M059J (cell line): ENCODE results near the gene SIX2. TPM values are rescaled to one million over a fixed set of nuclear protein-coding genes. Genes with fewer than 3 reads are reported as not detected.

ENCODE experiments used
- DNase-seq: peaks from one replicate; pipeline ENCODE4 v3.0.0-alpha.2; 2012; ENCODE audit warnings: low read depth
- total RNA-seq: library from RNA; depleted of rRNA; stranded (reverse); fragments of >200 nt; shearing (Covaris generic); gene quantifications from 2 replicates; pipeline ENCODE4 v1.2.3, GENCODE V29; 2014

The SIX2 gene
- total RNA-seq, 1 experiment from 2014 or later = 0.37 TPM

DNA sequence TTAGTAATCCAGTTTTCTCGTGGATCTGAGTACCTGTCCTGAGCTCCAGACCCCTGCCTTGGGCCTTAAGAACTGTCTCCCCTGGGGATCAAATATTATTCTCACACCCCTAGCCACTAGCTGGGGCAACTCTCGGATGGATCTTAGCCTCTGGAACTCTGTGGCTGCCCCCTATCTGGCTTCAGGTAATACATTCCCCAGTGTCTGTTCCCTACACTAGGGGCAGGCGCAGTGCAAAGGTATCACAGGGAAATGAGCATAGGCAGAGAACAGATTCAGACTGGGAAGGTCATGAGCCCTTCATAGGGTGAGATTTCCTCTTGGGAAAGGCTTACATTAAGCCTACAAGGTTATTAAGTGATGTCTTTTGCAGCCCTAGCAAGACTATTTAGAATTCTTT is 11.2 kb upstream of the SIX2 start:
- DNase-seq = no peak

DNA sequence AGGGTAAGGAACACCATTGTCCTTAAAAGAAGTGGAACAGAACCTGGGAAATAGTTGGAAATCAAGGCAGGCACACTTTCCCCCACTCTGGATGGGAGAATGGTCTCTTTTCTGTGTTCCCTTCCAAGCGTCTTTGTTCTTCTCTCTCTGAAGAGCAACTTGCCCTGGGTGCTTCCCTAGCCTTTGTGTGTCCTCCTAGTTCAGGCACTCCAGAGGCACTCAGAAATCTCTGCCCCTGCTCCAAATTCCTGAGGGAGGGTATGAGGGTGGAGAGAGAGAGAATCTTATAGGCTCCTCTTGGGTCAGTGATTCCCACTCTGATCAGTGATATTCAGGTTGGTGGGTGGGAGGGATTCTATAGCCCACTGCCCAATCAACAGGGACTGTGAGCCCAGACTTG is 8.8 kb upstream of the SIX2 start:
- no peak for DNase-seq

DNA sequence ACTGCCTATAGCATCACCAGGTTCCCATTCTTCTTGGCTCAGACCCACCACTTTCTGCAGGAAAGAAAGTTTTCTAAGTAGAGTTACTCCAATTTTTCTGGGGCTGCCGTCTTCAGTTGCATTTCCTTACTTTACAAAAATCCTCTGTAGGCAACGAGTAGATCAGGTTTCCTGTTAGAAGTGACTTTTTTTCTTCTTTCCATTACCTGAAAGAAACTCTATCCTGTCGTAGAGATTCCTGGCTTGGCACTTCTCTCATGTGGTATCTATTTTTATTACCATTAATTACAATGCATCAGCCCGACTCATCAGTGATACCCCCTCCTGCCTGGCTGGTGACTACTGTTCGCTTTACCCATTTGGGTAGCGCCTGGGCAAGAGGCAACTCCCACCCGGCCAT is 5.6 kb upstream of the SIX2 start:
- no peak for DNase-seq

DNA sequence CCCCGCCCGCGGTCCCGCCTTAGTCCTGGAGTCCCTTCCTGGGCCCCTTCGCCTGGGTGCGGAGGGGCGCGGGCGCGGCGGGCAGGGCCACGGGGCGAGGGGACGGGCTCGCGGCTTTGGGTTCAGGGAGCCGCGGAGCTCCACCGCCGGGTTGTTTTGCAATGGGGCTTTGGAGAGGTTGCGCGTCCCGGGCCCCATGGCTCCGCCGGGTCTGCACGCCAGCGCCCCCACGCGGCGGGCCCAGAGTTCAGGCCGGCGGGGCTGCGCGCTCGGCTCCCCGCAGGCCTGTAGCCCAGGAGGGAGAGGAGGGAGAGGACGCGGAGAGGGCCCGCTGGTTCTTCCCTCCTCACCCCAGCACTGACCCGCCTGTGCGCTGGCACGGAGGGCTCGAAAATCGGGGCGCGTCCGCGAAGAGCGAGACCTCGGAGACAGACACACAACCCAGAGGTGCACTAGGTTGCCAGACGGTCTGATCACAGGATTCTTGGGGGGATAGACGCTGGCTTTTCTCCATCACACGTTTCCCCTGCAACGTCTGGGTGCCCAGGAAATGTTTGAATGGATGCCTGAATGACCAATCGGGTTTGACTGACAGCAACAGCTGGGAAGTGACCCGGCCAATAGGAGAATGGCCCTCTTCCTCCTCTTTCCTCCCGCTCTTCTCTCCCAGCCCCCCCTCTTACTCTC is 4.9 kb upstream of the SIX2 start:
- DNase-seq = peak; percentile 60

DNA sequence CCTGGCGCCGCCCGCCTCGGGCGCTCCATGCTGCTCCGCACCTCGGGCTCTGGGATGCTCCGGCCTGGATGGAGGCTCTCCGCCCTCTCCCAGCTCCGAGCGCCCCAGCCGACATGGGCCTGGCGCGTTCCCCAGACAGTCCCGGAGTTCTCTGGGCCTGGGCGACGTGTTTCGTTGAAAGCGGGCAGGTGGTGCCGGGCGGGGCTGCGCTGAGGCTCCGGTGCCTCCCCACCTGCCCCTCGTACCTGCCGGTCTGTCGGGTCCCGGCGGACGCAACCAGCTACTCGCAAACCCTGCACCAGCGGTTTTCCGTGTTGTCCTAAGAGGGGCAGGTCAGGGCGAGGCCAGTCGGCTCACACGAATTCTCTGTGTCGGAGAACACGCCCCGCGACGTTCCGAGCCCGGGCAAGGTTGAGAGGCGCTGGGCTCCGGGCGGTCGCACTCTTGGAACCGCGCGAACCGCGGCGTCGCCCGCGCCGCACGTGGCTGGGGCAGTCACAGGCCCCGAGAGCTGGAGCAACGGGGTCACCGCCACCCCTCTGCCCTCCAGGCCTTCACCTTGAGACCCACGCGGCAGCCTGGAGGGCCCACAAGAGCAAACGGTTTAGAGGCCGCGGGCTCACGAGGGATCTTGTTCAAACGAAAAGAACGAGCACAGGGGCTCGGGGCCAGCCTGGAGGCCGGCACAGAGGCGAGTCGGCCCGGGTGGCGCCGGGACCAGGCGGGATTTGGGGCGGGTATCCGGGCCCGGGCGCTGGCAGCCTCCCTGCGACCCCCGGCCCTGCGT is 4.2 kb upstream of the SIX2 start:
- no peak for DNase-seq

DNA sequence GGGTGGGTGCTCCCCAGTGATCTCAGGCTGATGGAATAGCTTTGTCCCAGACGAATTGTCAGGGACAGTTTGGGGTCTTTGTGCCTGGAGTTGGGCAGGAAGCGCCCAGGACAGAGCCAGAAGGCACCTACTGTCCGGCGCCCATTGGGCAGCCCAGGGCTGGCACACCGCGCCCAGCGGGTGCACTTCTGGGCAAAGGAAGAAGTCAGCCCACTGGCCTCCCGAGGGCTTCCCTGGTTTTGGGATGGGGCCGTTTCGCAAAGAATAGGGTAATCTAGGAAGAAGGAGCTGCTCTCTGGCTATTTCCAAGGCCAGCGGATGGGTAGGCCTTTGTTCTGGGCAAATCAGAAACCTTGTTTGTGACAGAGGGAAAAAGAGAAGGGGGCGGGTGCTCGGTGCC is 3.5 kb upstream of the SIX2 start:
- no peak for DNase-seq

DNA sequence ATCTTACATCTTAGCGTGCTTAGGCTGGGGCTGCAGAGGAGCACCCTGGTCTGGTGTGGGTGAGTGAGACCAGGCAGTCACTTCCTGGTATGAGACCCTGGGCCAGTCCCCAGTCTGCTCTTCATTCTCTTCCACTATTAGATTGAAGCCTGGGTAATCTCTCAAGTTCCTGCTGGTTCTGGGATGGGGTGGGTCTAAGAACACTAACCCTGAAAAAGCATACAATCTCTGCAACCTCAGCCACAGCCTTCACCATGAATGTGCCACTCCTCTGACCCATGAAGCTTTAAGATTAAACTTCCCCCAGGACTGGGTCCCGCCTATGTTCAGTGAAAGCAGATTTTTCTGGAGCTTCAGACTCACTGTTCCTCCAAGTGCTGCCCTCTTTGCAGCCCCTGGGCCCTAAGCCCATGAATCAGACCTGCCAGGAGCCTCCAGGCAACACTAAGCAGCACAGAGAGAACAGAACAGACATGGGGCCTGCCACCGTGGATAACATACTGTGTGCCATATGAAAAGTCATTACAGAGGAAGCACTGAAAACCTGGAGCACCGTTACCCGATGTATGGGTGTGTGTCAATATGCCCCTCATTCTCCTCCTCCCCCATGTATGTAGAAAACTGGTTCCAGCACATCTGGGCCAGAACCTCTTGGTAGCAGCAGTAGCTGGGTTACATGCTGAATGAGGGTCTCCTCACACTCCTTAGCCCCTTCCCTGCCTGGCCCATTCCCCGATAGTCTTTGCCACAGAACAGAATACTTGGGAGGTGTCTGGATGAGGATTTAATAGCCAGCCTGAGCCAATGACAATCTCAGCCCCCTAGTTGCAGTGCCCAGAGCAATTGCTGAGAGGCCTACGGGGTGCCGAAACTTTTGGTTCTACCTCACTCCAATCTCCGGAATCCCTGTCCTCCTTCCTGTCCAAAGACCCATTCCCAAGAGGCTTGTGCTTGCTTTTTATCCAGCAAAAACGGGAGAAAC is 2.7 kb upstream of the SIX2 start:
- DNase-seq = no peak

DNA sequence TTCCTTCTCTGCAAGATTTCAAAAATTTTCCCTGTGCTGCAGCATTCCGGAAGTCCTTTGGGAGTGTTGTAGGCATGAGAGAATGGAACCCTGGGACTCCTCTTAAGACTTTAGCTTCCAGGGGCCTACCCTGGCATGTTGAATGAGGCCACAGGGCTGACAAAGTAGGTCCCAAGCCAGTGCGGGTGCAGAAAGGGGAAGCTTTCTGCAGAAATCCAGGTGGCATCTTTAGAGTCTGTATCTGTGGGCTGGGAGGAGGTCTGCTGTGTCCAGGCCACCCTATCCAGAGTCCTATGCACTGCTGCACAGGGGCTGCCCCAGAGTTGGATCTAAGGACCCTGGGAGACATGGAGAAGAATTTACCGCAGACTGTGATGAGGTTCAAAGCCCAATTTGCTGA is 1.9 kb upstream of the SIX2 start:
- DNase-seq = no peak

DNA sequence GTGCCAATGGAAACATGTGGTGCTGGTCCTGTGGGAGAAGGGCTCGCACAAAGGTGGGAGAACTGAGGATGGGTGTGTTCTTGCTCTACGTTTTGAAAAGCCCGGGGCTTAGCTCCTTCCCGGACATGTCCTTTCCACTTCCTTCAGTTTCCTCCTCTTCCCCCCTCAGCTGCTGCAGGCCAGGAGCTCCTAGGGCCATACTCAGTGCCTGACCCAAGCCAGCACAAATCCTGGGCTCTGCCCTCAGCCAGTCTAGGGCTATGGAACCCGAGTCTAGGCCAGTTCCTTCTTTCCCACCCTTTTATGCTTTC is 1.4 kb upstream of the SIX2 start:
- no peak for DNase-seq

DNA sequence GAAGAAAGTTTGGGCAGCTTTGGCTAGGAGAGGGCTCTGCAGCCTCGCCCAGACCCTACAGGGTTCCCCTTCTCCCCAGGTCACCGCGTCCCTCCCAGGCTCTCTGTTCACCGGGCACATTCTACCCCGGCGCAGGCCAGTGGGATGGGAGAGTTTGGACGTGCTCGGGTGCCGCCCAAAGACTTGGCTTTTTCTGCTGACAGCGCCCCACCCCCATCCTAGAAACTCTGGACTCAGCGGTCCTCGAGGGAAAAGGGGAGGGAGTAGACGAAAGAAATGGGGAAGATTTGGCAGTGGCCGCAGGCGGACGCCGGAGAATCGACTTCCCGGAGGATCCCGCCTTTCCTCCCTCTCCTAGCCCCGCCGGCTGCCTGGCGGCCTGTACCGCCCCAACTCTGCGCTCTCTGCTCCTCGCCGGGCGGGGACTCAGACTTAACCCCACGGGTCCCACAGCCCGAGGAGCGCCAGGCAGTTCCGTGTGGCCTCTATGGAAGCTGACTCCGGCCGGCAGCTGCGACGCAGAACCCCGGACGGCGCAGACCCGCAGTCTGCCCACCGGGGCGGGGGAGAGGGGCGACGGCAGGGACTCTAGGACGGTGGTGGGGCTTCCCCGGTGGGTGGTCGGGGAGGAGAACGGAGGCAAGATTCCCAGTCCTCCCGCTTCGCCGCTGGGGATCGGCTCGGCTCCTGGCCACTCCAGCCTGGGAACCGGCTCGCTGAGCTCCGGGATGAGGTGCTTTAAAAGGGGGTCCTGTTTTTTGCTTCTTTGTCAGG is 863 bp upstream of the SIX2 start:
- peak; percentile 74 for DNase-seq

DNA sequence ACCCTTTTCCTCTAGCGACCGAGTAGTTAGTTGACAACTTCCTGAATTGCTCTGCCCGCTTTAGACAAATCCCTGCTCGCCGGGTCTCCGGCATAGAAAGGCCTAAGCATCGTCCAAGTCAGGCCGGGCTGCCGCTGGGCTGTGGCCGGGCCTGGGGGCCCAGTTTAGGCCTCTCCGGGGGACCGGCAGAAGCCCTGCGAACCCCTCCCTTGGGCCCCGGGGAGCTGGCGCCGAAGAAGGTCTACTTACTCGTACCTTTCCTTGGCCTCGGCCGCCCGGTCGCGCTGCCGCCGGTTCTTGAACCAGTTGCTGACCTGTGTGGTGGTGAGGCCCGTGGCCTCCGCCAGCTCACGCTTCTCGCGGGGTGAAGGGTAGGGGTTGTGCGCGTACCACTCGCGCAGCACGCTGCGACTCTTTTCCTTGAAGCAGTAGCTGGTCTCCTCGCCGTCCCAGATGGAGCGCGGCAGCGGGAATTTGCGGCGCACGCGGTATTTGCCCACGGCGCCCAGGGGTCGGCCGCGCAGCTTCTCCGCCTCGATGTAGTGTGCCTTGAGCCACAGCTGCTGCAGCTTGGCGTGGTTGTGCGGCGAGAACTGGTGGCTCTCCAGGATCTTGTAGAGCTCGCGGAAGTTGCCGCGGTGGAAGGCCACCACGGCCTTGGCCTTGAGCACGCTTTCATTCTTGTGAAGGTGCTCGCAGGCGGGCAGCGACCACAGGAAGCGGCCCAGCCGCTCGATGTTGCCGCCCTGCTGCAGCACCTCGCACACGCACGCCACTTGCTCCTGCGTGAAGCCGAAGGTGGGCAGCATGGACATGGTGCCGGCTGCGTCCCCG is 739 bp downstream of the SIX2 start:
- no peak for DNase-seq

DNA sequence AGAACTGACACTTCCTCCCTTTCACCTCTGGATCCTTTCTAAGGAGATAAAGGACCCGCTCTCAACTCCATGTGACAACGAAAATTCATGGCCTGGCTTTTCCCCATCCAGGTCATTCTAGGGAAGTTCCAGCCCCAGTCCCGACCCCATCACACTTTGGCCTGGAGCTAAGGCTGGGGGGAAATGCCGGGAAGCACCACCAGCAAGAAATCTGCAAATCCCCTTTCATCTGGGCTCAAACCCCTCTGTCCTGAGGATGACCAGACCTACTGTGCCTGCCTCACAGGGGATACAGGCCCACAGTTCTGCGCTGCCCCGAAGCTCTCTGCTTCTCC is 1.3 kb downstream of the SIX2 start:
- no peak for DNase-seq

DNA sequence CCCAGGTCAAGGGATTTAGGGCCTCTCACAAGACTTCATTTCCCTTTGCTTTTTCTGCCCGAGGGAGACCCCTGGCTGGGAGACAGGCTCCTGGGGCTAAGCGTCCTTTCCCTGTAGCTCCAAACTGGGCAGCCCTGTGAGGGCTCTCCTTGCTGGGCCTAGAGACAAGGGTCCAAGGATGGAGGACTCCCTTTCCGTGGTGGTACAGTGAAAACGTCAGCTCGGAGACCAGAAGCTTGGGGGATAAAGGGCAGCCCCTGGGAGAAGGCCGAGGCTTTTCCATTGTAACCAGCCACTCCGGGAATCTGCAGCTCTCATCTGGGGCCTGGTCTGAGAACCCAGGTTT is 2.3 kb downstream of the SIX2 start:
- no peak for DNase-seq

DNA sequence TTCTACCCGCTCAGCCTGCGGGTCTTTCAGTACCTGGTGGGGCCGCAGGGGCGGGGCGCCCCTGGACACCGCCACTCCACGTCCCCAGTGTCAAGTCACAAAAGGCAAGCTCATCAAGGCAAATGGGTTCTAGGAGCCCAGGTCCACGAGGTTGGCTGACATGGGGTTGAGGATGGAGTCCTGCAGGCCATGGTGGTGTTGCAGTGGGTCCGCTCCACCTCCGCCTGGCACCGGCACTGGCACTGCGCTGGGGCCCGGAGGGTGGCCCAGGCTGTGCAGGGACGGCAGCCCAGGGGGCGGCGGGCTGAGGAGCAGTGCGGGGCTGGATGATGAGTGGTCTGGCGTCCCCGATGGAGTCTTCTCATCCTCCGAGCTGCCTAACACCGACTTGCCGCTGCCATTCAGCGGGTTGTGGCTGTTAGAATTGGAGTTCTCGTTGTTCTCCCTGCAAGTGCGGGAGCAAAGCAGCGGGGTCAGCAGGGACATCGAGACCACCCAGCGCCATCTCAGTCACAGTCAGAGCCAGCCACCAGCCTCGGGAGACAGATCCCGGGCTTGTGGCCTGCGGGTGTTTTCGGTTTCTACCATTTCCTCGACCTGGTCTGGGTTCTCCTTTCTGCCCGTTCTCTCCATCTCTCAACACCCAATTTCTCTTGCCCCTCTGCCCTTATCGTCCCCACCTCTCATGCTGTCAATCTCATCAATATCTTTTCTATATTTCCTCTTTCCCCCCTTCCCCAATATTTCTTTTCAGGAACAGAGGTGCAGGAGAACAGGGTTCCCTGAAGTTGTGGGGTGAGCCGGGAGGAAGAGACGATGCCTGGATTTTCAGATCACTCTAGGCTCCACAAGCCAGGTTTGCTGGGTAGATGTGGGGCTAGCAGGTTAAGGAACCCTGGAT is 3.0 kb downstream of the SIX2 start:
- no peak for DNase-seq

DNA sequence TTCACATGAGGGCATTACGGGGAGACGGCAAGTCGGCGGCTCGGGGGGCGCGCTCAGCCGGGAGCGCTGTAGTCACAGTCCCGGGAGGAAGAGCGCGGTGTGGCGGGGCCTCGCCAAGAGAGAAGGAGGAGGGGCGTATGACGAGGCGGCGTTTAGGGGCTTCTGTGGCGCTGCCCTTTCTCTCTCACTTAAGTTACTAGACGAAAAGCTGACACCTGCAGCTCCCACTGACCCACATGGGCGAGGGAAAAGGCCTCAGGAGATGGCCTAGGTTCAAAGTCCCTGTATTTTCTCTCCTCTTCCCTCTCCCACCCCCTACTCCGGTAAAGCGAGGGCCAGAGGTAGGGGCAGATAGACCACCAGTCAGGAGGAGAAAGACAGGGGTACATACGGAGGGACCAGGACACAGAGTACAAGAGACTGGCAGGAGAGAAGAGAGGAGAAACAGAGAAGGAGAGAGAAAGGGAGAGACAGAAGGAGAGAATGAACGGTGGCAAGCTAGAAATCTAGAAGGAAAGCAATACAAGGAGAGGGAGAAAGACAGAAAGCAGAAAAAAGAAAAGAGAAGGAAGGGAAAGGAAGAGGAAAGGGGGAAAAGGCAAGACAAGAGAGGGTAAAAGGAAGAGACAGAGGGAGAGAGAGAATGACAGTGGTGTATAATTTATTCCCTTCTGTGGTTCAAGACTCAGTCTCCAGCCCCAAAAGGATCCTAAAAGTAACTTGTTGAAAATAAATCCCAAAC is 3.8 kb downstream of the SIX2 start:
- no peak for DNase-seq

DNA sequence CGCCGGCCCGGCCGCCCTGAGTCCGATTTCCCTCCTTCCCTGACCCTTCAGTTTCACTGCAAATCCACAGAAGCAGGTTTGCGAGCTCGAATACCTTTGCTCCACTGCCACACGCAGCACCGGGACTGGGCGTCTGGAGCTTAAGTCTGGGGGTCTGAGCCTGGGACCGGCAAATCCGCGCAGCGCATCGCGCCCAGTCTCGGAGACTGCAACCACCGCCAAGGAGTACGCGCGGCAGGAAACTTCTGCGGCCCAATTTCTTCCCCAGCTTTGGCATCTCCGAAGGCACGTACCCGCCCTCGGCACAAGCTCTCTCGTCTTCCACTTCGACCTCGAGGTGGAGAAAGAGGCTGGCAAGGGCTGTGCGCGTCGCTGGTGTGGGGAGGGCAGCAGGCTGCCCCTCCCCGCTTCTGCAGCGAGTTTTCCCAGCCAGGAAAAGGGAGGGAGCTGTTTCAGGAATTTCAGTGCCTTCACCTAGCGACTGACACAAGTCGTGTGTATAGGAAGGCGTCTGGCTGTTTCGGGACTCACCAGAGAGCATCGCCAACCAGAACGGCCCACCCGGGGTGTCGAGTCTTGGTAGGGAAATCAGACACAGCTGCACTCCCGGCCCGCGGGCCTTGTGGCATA is 4.6 kb downstream of the SIX2 start:
- DNase-seq = no peak

DNA sequence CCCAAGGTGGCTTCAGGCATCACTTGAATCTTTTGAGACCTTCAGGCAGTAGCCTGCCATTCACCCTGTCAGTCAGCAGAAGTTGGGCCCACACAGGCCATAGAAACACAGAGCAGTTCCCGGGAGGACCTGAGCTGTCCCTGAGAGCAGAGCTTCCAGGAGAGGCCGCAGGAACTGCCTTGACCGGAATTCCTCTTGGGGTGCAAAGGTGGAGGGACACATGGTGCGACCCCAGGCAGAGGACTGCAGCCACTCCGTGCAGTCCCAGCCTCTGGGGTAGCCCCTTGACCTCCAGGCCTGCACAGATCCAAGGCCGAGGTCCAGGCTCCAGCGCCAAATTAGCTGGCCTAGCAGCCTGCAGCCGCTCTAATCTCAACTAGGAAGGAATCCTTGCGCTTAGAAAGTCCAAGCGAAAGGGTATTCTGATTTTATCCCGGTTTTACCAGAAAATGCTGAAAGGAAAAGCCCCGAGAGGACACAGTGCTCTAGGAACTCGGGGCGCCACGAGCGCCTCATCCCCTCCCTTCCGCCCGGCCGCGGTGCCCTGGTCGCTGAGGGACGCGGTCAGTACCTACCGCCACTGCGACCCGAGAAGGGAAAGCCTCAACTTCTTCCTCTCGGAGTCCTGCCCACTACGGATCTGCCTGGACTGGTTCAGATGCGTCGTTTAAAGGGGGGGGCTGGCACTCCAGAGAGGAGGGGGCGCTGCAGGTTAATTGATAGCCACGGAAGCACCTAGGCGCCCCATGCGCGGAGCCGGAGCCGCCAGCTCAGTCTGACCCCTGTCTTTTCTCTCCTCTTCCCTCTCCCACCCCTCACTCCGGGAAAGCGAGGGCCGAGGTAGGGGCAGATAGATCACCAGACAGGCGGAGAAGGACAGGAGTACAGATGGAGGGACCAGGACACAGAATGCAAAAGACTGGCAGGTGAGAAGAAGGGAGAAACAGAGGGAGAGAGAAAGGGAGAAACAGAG is 5.4 kb downstream of the SIX2 start:
- DNase-seq = no peak

DNA sequence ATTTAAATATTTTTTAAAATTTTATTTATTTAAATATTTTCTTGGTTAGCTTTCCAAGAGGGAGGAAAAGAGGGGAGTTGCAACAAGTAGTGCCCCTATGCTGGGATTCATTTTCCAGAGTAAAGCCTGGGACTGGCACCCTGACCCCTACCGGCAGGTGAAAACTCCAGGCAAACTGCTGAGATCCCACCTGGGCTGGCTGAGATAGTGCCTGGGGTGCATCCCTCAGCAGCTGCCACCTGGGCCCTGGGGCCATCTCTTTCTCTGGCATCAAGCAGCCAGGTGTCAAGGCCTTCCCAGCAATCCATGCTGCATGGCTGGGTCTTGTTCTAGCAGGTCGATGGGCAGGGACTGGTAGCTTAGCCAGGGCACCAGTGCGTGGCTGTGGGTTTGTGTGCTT is 6.6 kb downstream of the SIX2 start:
- DNase-seq = no peak
